ENCODE data around the gene TRIM25. TPM values are rescaled to one million over a fixed set of nuclear protein-coding genes. Genes with fewer than 3 reads are reported as not detected.

TRIM25 gene
- total RNA-seq, 1 donor from 2014 or later, result 44.3 TPM

- Mint-ChIP-seq H3K4me3 (no peak overlapping the region), H3K27me3 (ENCODE audit: low read depth) (no peaks in the 10 kb centered on the region), H3K9me3 (peaks cover 9% of the 10 kb centered on the region), H3K4me1 (no peaks in the 10 kb centered on the region), H3K36me3 (peaks cover 55% of the 10 kb centered on the region), H3K27ac (no peak overlapping the region)
- TF ChIP-seq CTCF (IDR thresholded peaks at IDR 0.05; ENCODE audit: unreplicated experiment), result no peak
- no peak for DNase-seq (ENCODE audit: low spot score in 2 of 2, unreplicated experiment in 2 of 2)
Observed at GRCh38 chr17:56936697-56937322, 23.0 kb upstream of the TRIM25 start.

DNA sequence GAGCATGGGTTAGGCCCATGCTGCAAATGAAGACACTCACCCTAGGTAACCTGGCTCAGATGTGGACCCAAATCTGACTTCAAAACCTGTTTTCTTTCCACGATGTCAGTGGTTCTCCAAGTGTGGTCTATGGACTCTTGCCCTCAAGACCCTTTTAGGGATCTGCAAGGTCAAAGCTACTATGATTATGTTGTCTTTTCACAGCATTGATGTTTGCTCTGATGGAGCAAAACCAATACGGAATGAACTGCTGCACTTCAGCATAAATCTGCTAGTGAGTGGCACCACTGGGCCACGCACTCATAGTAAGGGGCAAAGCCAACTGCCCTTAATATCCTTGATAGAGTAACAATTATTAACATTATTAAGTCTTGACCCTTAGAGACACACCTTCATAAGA, 21.6 kb upstream of the TRIM25 start:
- H3K4me3 Mint-ChIP-seq, result no peak overlapping the region
- no peak for TF ChIP-seq CTCF (IDR thresholded peaks at IDR 0.05; ENCODE audit: unreplicated experiment)
- H3K36me3 Mint-ChIP-seq, result peaks cover 50% of the 10 kb centered on the region
- no peak for DNase-seq (ENCODE audit: low spot score in 2 of 2, unreplicated experiment in 2 of 2)
- H3K27me3 Mint-ChIP-seq (ENCODE audit: low read depth), result no peaks in the 10 kb centered on the region
- peaks cover 19% of the 10 kb centered on the region for H3K9me3 Mint-ChIP-seq
- H3K27ac Mint-ChIP-seq, result no peak overlapping the region
- no peaks in the 10 kb centered on the region for H3K4me1 Mint-ChIP-seq

DNA sequence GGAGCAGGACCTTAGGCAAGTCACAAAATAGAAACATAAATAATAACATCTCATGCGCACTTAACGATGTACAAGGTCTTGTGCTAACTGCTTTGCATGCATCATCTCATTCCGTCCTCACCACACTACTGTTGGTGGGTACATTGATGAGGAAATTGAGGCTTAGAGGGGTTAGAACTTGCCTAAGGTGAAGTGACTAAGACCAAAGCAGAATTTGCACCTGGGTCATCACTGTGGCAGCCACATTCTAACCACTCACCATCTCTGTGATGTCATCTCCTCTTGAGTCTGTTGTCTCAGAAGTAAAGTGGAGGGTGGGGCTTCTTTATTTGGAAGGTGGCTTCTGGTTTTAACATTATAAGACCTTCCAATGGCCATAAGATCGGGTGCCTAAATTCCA, 20.4 kb upstream of the TRIM25 start:
- peaks cover 48% of the 10 kb centered on the region for H3K36me3 Mint-ChIP-seq
- H3K4me1 Mint-ChIP-seq, result no peaks in the 10 kb centered on the region
- no peak for DNase-seq (ENCODE audit: low spot score in 2 of 2, unreplicated experiment in 2 of 2)
- no peaks in the 10 kb centered on the region for H3K27me3 Mint-ChIP-seq (ENCODE audit: low read depth)
- no peak overlapping the region for H3K27ac Mint-ChIP-seq
- no peak overlapping the region for H3K4me3 Mint-ChIP-seq
- no peak for TF ChIP-seq CTCF (IDR thresholded peaks at IDR 0.05; ENCODE audit: unreplicated experiment)
- peaks cover 27% of the 10 kb centered on the region for H3K9me3 Mint-ChIP-seq

DNA sequence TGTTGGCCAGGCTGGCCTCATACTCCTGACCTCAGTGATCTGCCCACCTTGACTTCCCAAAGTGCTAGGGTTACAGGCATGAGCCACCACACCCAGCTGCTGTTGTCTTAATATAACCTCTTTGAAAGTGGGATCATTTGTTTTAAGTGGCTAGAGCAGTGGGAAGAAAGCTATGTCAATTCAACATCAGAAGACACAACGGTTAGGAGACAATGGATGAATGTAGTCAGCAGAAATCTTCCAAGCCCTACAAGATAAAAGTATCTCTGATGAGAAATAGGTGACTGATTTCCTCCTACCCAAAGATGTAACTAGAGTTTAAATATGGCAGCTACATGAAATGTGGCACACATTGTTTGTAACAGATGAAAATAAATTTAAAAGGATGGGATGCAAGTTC, 20.0 kb upstream of the TRIM25 start:
- Mint-ChIP-seq H3K4me1 (no peaks in the 10 kb centered on the region), H3K27ac (no peak overlapping the region), H3K4me3 (no peak overlapping the region), H3K9me3 (peaks cover 29% of the 10 kb centered on the region), H3K36me3 (peaks cover 47% of the 10 kb centered on the region), H3K27me3 (ENCODE audit: low read depth) (no peaks in the 10 kb centered on the region)
- DNase-seq (ENCODE audit: low spot score in 2 of 2, unreplicated experiment in 2 of 2), result no peak
- TF ChIP-seq CTCF (IDR thresholded peaks at IDR 0.05; ENCODE audit: unreplicated experiment), result no peak

- Mint-ChIP-seq H3K4me1 (no peaks in the 10 kb centered on the region), H3K36me3 (peaks cover 41% of the 10 kb centered on the region), H3K27me3 (ENCODE audit: low read depth) (no peaks in the 10 kb centered on the region), H3K4me3 (no peak overlapping the region), H3K9me3 (peaks cover 31% of the 10 kb centered on the region), H3K27ac (no peak overlapping the region)
- TF ChIP-seq CTCF (IDR thresholded peaks at IDR 0.05; ENCODE audit: unreplicated experiment), result no peak
- no peak for DNase-seq (ENCODE audit: low spot score in 2 of 2, unreplicated experiment in 2 of 2)
Observed at GRCh38 chr17:56933151-56933745, 19.4 kb upstream of the TRIM25 start.

Data from mesothelial cell of epicardium (in vitro differentiated cells).